RWPE1 (cell line): ENCODE data around the gene ACVR1.

Experiments used
- CTCF ChIA-PET: fragments of 350-600 bp; sonication (Branson Sonifier 250); formaldehyde crosslinking; extraction: SDS; loops from one replicate; lab custom pipeline; 2021; lab: Yijun Ruan, JAX
- POLR2A ChIA-PET: fragments of 400-600 bp; formaldehyde crosslinking; extraction: SDS; loops from one replicate; lab custom pipeline; 2020; ENCODE audit warnings: antibody characterized with exemption; ENCODE audit not compliant: low non-redundant PET; lab: Yijun Ruan, JAX
- DNase-seq: peaks from one replicate; pipeline ENCODE4 v3.0.0; 2012; ENCODE audit warnings: low spot score
- H3K27ac ChIP-seq: fragments of 450-650 bp; 2 replicates; pipeline ENCODE4 v1.5.1; 2017
- TF ChIP-seq, protein P1 (sequence below): fragments of 450-650 bp; conservative IDR thresholded peaks from 2 replicates; pipeline ENCODE4 v1.5.1; 2017; ENCODE audit warnings: low read depth, mild to moderate bottlenecking

Gene ACVR1

GRCh38 chr2:157699806-157700205, 176.3 kb downstream of the ACVR1 start:
- TF ChIP-seq, protein P1, sequence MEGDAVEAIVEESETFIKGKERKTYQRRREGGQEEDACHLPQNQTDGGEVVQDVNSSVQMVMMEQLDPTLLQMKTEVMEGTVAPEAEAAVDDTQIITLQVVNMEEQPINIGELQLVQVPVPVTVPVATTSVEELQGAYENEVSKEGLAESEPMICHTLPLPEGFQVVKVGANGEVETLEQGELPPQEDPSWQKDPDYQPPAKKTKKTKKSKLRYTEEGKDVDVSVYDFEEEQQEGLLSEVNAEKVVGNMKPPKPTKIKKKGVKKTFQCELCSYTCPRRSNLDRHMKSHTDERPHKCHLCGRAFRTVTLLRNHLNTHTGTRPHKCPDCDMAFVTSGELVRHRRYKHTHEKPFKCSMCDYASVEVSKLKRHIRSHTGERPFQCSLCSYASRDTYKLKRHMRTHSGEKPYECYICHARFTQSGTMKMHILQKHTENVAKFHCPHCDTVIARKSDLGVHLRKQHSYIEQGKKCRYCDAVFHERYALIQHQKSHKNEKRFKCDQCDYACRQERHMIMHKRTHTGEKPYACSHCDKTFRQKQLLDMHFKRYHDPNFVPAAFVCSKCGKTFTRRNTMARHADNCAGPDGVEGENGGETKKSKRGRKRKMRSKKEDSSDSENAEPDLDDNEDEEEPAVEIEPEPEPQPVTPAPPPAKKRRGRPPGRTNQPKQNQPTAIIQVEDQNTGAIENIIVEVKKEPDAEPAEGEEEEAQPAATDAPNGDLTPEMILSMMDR, result no peak
- DNase-seq, result no peak
- no peak overlapping the region for H3K27ac ChIP-seq
- ChIA-PET CTCF (no interaction called here), POLR2A (no interaction called here)

DNA sequence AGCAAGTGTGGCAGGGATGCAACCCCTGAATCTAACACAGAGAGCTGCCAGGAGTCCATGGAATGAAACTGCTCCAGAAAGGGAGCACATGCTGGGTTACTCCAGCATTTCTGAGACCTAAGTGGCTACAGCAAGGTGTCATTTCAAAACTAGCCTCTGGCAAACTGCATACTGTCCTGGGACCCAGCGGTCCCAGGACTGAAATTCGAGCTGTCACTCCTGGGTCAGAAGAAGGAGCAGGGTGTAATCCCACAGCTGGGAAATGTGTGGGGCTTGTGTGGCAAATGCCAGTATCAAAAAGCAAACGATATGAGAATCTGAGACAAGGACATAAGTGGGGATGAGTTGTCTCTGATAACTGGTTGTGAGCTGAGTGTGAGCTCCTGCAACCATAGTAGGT, 177.1 kb downstream of the ACVR1 start:
- ChIA-PET POLR2A (no interaction called here), CTCF (no interaction called here)
- no peak overlapping the region for H3K27ac ChIP-seq
- no peak for DNase-seq
- TF ChIP-seq, protein P1, result no peak

GRCh38 chr2:157698430-157698829, 177.7 kb downstream of the ACVR1 start:
- H3K27ac ChIP-seq, result no peak overlapping the region
- TF ChIP-seq, protein P1, result no peak
- POLR2A ChIA-PET, result no interaction called here
- CTCF ChIA-PET, result no interaction called here
- DNase-seq, result no peak

DNA sequence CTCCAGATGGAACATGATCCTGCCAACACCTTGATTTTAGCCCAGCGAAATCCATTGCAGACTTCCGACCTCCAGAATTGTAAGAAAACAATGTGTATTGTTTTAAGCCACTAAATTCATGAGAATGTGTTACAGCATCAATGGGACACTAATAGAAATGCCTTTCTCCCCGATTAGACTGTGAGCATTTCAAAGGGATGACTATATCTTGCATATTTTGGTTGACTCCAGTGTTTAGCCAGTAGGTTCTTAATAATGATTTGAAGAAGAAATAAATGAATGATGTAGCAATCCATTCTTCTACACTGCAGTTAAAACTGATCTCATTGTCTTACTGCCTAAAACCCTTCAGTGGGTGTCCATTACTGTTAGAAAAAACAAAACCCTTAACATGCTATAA, 180.1 kb downstream of the ACVR1 start:
- H3K27ac ChIP-seq, result no peak overlapping the region
- POLR2A ChIA-PET, result no interaction called here
- DNase-seq, result no peak
- CTCF ChIA-PET, result no interaction called here
- TF ChIP-seq, protein P1, result no peak

- POLR2A ChIA-PET, result no interaction called here
- peak; percentile 89 for DNase-seq
- CTCF ChIA-PET, result interaction anchor here (0.6 to 0.7 kb wide), 2 partner anchors 72 to 161 kb away, joined by 3 to 5 read pairs; no protein-coding TSS in a partner anchor
- no peak overlapping the region for H3K27ac ChIP-seq
- TF ChIP-seq, protein P1, result no peak
These were observed 183.4 kb downstream of the ACVR1 start for GRCh38 chr2:157692768-157693167.

DNA sequence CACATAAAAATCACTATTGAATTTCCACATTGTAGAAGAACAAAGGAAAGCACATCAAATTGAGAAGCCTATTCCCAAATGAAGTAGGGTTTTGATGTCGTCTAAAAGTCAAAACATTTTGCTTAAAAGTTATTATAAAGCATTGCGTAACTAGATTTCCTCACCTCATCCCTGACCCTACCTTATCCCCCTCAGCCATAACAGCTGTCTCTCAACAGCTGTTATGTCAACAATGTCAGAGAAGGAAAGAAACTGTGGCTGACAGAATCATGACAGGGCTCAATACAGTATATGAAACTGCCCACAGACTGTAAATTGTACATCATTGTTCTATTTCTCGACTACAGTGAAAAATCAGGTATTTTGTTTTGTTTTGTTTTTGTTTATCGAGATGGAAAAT, 184.4 kb downstream of the ACVR1 start:
- H3K27ac ChIP-seq, result no peak overlapping the region
- TF ChIP-seq, protein P1, result no peak
- ChIA-PET CTCF (no interaction called here), POLR2A (no interaction called here)
- DNase-seq, result no peak
